Lung (tissue), 12 donors: Measurements from ENCODE around the gene RBM24. TPM values are rescaled to one million over a fixed set of nuclear protein-coding genes. Genes with fewer than 3 reads are reported as not detected.

Experiments used
- ATAC-seq: fragments of 200-7000 bp; cut with Tn5 transposase; one replicate; pipeline ENCODE4 v1.9.1; 2020; ENCODE audit warnings: moderate number of reproducible peaks; ENCODE audit not compliant: insufficient read depth, low FRiP score
- DNase-seq, 3 donors: peaks; one replicate each; pipeline ENCODE4 v3.0.0-alpha.2; 2013 to 2017
- H3K27ac ChIP-seq, 2 donors: one replicate each; pipeline ENCODE4 v1.5.1; 2013; ENCODE audit warnings: mild to moderate bottlenecking in 2 of 2, moderate library complexity in 2 of 2, control low read depth in 1 of 2, inconsistent platforms in 1 of 2, low read depth in 1 of 2, low read length in 1 of 2
- H3K27me3 ChIP-seq, 3 donors: one replicate each; pipeline ENCODE4 v1.5.1; 2013; ENCODE audit warnings: low read length in 2 of 3; ENCODE audit not compliant: control insufficient read depth in 3 of 3, insufficient read depth in 3 of 3
- H3K36me3 ChIP-seq, 4 donors: one replicate each; pipeline ENCODE4 v1.5.1; 2013; ENCODE audit warnings: low read length in 4 of 4, mild to moderate bottlenecking in 1 of 4, moderate library complexity in 1 of 4; ENCODE audit not compliant: control insufficient read depth in 4 of 4, insufficient read depth in 4 of 4
- H3K4me1 ChIP-seq, 5 donors: one replicate each; pipeline ENCODE4 v1.5.1; 2013; ENCODE audit warnings: low read length in 5 of 5, mild to moderate bottlenecking in 2 of 5, moderate library complexity in 1 of 5; ENCODE audit not compliant: control insufficient read depth in 5 of 5, insufficient read depth in 5 of 5
- H3K4me3 ChIP-seq: one replicate; pipeline ENCODE4 v1.5.1; 2013; ENCODE audit warnings: mild to moderate bottlenecking, control low read depth, moderate library complexity
- H3K9ac ChIP-seq, 2 donors: one replicate each; pipeline ENCODE4 v1.5.1; 2013; ENCODE audit warnings: low read length in 2 of 2, control low read depth in 1 of 2; ENCODE audit not compliant: insufficient read depth in 1 of 2
- H3K9me3 ChIP-seq, 4 donors: one replicate each; pipeline ENCODE4 v1.5.1; 2013; ENCODE audit warnings: low read length in 3 of 4, mild to moderate bottlenecking in 1 of 4, moderate library complexity in 1 of 4; ENCODE audit not compliant: control insufficient read depth in 4 of 4, insufficient read depth in 3 of 4
- WGBS, 2 donors: extraction: QIAGEN DNeasy Blood & Tissue Kit; methylation state at CpG; one replicate each; pipeline ENCODE4 v1.1.7; 2013; 5-methylcytosine and 5-hydroxymethylcytosine counted together
- polyA plus RNA-seq, 2 donors: library from polyadenylated mRNA; stranded (reverse); fragments of 200-250 nt; gene quantifications; one replicate each; pipeline ENCODE4 v1.2.1, GENCODE V29; 2013
- total RNA-seq, 2 donors: library from RNA; depleted of rRNA in 1 of 2; stranded (reverse); fragments of >200 nt in 1 of 2; gene quantifications; one replicate each; pipeline ENCODE4 v1.2.1, GENCODE V29; 2014 to 2021
- TF ChIP-seq, protein P1 (sequence below): IDR thresholded peaks from 2 replicates; pipeline ENCODE4 v1.5.1; 2012; ENCODE audit warnings: mild to moderate bottlenecking; ENCODE audit errors: control extremely low read depth, extremely low read depth
- donor health status: control.
- donor health status: control.
- donor health status: Bipolar disorder and iron deficiency.
- donor health status: healthy.
- donor health status: DM: yes; HTN: yes; CAD: no.

Gene RBM24
- total and polyA plus RNA-seq, 4 donors: 1.1 to 3.0 (median 1.8) TPM

DNA sequence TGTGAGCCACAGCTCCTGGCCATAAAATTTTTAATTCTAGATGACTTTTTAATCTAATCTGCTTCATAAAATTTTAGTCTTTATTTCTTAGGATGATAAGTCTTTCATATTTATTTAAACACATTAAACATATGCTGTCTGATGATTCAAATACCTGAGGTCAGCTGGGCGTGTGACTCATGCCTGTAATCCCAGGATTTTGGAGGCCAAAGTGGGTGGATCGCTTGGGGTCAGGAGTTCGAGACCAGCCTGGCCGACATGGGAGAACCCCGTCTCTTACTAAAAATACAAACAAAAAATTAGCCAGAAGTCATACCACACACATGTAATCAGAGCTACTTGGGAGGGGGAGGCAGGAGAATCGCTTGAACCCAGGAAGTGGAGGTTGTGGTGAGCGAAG, 53.1 kb downstream of the RBM24 start:
- H3K27ac ChIP-seq: no peak overlapping the region
- peaks cover 0 to 2% (median under 1%) of the 10 kb centered on the region in 4 donors for H3K9me3 ChIP-seq
- TF ChIP-seq, protein P1, sequence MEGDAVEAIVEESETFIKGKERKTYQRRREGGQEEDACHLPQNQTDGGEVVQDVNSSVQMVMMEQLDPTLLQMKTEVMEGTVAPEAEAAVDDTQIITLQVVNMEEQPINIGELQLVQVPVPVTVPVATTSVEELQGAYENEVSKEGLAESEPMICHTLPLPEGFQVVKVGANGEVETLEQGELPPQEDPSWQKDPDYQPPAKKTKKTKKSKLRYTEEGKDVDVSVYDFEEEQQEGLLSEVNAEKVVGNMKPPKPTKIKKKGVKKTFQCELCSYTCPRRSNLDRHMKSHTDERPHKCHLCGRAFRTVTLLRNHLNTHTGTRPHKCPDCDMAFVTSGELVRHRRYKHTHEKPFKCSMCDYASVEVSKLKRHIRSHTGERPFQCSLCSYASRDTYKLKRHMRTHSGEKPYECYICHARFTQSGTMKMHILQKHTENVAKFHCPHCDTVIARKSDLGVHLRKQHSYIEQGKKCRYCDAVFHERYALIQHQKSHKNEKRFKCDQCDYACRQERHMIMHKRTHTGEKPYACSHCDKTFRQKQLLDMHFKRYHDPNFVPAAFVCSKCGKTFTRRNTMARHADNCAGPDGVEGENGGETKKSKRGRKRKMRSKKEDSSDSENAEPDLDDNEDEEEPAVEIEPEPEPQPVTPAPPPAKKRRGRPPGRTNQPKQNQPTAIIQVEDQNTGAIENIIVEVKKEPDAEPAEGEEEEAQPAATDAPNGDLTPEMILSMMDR: no peak
- 79 to 89% methylated on average over 7 of the region's 7 CpGs for WGBS, 2 donors
- no peak for ATAC-seq
- no peaks in the 10 kb centered on the region for H3K4me1 ChIP-seq
- no peak overlapping the region for H3K4me3 ChIP-seq
- no peak overlapping the region for H3K9ac ChIP-seq
- H3K27me3 ChIP-seq: no peaks in the 10 kb centered on the region
- DNase-seq: no peak
- H3K36me3 ChIP-seq: no peaks in the 10 kb centered on the region

- H3K36me3 ChIP-seq: no peaks in the 10 kb centered on the region
- no peak overlapping the region for H3K9ac ChIP-seq
- ATAC-seq (no peak), DNase-seq (peak in 2 of 3 donors; percentile 21 to 44)
- TF ChIP-seq, protein P1: no peak
- 70 to 82% methylated on average over 2 of the region's 2 CpGs for WGBS, 2 donors
- peaks cover 0 to 2% (median under 1%) of the 10 kb centered on the region in 4 donors for H3K9me3 ChIP-seq
- no peak overlapping the region for H3K27ac ChIP-seq
- no peak overlapping the region for H3K4me3 ChIP-seq
- H3K4me1 ChIP-seq: no peaks in the 10 kb centered on the region
- H3K27me3 ChIP-seq: no peaks in the 10 kb centered on the region
Observed at GRCh38 chr6:17336425-17336824, 55.3 kb downstream of the RBM24 start.

GRCh38 chr6:17339308-17339670, 58.1 kb downstream of the RBM24 start:
- WGBS, 2 donors: 98 to 100% methylated on average over 2 of the region's 2 CpGs
- Histone ChIP-seq H3K4me3 (no peak overlapping the region), H3K4me1 (no peaks in the 10 kb centered on the region), H3K27me3 (no peaks in the 10 kb centered on the region), H3K36me3 (no peaks in the 10 kb centered on the region), H3K9me3 (peaks cover 0 to 2% (median 0%) of the 10 kb centered on the region in 4 donors), H3K9ac (no peak overlapping the region), H3K27ac (no peak overlapping the region)
- ATAC-seq: no peak
- TF ChIP-seq, protein P1: no peak
- DNase-seq: no peak

DNA sequence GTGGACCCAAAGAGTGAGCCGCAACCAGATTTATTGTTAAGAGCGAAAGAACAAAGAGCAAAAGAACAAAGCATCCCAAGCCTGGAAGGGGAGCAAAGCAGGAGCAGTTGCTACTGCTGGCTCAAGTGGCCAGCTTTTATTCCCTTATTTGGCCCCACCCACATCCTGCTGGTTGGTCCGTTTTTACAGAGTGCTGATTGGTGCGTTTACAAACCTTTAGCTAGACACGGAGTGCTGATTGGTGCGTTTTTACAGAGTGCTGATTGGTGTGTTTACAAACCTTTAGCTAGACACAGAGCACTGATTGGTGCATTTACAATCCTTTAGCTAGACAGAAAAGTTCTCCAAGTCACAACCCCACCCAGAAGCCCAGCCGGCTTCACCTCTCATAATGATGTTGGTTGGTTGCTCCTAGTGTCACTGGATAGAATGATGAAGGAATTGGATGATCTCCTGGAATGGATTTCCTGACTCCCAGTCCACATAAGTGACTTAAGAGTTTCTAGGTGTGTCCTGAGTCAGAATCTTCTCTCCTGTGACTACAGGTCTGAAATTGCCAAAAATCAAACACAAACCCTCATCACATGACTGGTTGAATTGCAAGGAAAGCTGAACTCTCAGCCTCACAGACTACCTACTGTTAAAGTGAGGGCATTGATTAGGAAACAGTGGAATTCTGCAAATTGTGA, 60.1 kb downstream of the RBM24 start:
- Histone ChIP-seq H3K9me3 (peaks cover 0 to under 1% (median 0%) of the 10 kb centered on the region in 4 donors), H3K4me3 (no peak overlapping the region), H3K27me3 (no peaks in the 10 kb centered on the region), H3K9ac (no peak overlapping the region), H3K27ac (no peak overlapping the region), H3K36me3 (no peaks in the 10 kb centered on the region), H3K4me1 (no peaks in the 10 kb centered on the region)
- ATAC-seq: no peak
- WGBS, 2 donors: 93 to 96% methylated on average over 7 of the region's 7 CpGs
- TF ChIP-seq, protein P1: no peak
- DNase-seq: no peak
